PC-3 (cell line): ENCODE data around the gene PACSIN3. TPM values are rescaled to one million over a fixed set of nuclear protein-coding genes. Genes with fewer than 3 reads are reported as not detected.

Experiments used
- ATAC-seq: fragments of 200-7000 bp; cut with Tn5 transposase; 2 replicates; pipeline ENCODE4 v1.9.1; 2020; ENCODE audit warnings: mild to moderate bottlenecking, moderate library complexity
- BruUV-seq: library from RNA; stranded (reverse); fragments of 400-500 nt; replicated peaks from 2 replicates; lab custom pipeline; 2021; lab: Mats Ljungman, UMichigan
- CTCF ChIA-PET: fragments of 300-600 bp; sonication (Branson Sonifier 250); formaldehyde crosslinking; loops from one replicate; lab custom pipeline; 2022; ENCODE audit warnings: antibody characterized with exemption; lab: Charles Lee
- POLR2A ChIA-PET: fragments of 300-600 bp; sonication (Branson Sonifier 250); formaldehyde crosslinking; loops from one replicate; lab custom pipeline; 2022; ENCODE audit warnings: antibody characterized with exemption; ENCODE audit not compliant: unreplicated experiment; lab: Charles Lee
- DNase-seq: peaks from one replicate; pipeline ENCODE4 v3.0.0-alpha.2; 2015
- H2AFZ ChIP-seq: fragments of 300-600 bp; sonication (generic); 2 replicates; pipeline ENCODE4 v1.6.0; 2016; ENCODE audit warnings: antibody characterized with exemption, low read length
- H3F3A ChIP-seq: fragments of 300-600 bp; sonication (generic); one replicate; pipeline ENCODE4 v1.6.0; 2017; ENCODE audit warnings: antibody characterized with exemption, low read length, control low read depth, mild to moderate bottlenecking; ENCODE audit not compliant: unreplicated experiment
- H3K27ac ChIP-seq: fragments of 300-600 bp; sonication (generic); 2 replicates; pipeline ENCODE4 v1.5.1; 2016; ENCODE audit warnings: mild to moderate bottlenecking, low read length
- H3K27me3 ChIP-seq: fragments of 300-600 bp; sonication (generic); 2 replicates; pipeline ENCODE4 v1.6.1; 2016; ENCODE audit warnings: low read length, mixed read lengths
- H3K36me3 ChIP-seq: fragments of 300-600 bp; sonication (generic); 2 replicates; pipeline ENCODE4 v1.6.1; 2016; ENCODE audit warnings: low read depth, mixed run types, low read length, mixed read lengths
- H3K4me1 ChIP-seq: fragments of 300-600 bp; sonication (generic); 2 replicates; pipeline ENCODE4 v1.5.1; 2016; ENCODE audit warnings: low read length; ENCODE audit not compliant: insufficient read depth
- H3K4me2 ChIP-seq: fragments of 300-600 bp; sonication (generic); 2 replicates; pipeline ENCODE4 v1.6.0; 2016; ENCODE audit warnings: low read length
- H3K4me3 ChIP-seq: fragments of 300-600 bp; sonication (generic); 2 replicates; pipeline ENCODE4 v1.5.1; 2016; ENCODE audit warnings: mild to moderate bottlenecking, low read length, mixed read lengths
- H3K79me2 ChIP-seq: fragments of 300-600 bp; sonication (generic); 2 replicates; pipeline ENCODE4 v1.6.1; 2017; ENCODE audit warnings: low read length, mixed read lengths
- H3K9ac ChIP-seq: fragments of 300-600 bp; sonication (generic); 2 replicates; pipeline ENCODE4 v1.6.0; 2016; ENCODE audit warnings: mild to moderate bottlenecking, low read length
- H3K9me2 ChIP-seq: fragments of 300-600 bp; sonication (generic); replicated peaks from 2 replicates; pipeline ENCODE4 v1.6.1; 2016; ENCODE audit warnings: mixed run types, low read length, mixed read lengths
- H3K9me3 ChIP-seq: fragments of 300-600 bp; sonication (generic); 2 replicates; pipeline ENCODE4 v1.6.1; 2016; ENCODE audit warnings: low read length, mixed read lengths
- H4K20me1 ChIP-seq: fragments of 300-600 bp; sonication (generic); 2 replicates; pipeline ENCODE4 v1.6.1; 2016; ENCODE audit warnings: low read length, mixed read lengths
- EZH2 ChIP-seq: fragments of 300-600 bp; sonication (generic); IDR thresholded peaks from one replicate; pipeline ENCODE4 v1.6.1; 2017; ENCODE audit warnings: antibody characterized with exemption, mild to moderate bottlenecking, low read length; ENCODE audit not compliant: unreplicated experiment
- EZH2phosphoT487 ChIP-seq: fragments of 300-600 bp; sonication (generic); IDR thresholded peaks from 2 replicates; pipeline ENCODE4 v1.6.1; 2018; ENCODE audit warnings: mild to moderate bottlenecking, antibody characterized with exemption, low read length, borderline replicate concordance
- intact Hi-C: fragments of 100-400 bp; cut with micrococcal nuclease; formaldehyde crosslinking; loops from 2 replicates; pipeline ENCODE4 v1.9.0; 2023
- total RNA-seq: library from RNA; depleted of rRNA; stranded (reverse); fragments of >200 nt; gene quantifications from 2 replicates; pipeline ENCODE4 v1.2.3, GENCODE V29; 2014
- TF ChIP-seq, protein P1 (sequence below): fragments of 300-600 bp; sonication (generic); conservative IDR thresholded peaks from 2 replicates; pipeline ENCODE4 v1.5.1; 2017; ENCODE audit warnings: antibody characterized with exemption, low read depth, mild to moderate bottlenecking, low read length

Gene PACSIN3
- total RNA-seq, 1 experiment from 2014 or later, result 83.9 TPM

DNA sequence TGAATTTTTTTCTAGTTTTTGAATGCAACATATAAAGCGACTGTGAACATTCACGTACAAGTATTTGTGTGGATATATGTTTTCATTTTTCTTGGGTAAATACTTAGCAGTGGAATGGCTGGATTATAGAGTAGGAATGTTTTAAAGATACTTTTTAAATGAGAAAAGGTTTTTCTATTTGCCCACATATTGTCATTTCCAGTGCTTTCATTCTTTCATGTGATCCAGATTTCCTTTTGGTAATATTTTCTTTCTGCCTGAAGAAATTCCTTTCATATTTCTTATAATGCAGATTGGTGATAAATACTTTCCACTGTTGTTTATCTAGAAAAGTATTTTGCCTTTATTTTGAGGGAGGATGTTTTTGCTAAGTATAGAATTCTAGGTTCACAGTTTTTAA lies 36.5 kb upstream of the PACSIN3 start:
- H3K9me3 ChIP-seq, result no peaks in the 10 kb centered on the region
- POLR2A ChIA-PET, result no interaction called here
- no peak overlapping the region for H3K27ac ChIP-seq
- DNase-seq, result no peak
- no peak overlapping the region for H2AFZ ChIP-seq
- TF ChIP-seq, protein P1, sequence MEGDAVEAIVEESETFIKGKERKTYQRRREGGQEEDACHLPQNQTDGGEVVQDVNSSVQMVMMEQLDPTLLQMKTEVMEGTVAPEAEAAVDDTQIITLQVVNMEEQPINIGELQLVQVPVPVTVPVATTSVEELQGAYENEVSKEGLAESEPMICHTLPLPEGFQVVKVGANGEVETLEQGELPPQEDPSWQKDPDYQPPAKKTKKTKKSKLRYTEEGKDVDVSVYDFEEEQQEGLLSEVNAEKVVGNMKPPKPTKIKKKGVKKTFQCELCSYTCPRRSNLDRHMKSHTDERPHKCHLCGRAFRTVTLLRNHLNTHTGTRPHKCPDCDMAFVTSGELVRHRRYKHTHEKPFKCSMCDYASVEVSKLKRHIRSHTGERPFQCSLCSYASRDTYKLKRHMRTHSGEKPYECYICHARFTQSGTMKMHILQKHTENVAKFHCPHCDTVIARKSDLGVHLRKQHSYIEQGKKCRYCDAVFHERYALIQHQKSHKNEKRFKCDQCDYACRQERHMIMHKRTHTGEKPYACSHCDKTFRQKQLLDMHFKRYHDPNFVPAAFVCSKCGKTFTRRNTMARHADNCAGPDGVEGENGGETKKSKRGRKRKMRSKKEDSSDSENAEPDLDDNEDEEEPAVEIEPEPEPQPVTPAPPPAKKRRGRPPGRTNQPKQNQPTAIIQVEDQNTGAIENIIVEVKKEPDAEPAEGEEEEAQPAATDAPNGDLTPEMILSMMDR, result no peak
- no peak for TF ChIP-seq EZH2phosphoT487
- TF ChIP-seq EZH2, result no peak
- H3K9me2 ChIP-seq, result no peaks in the 10 kb centered on the region
- H3K4me2 ChIP-seq, result no peak overlapping the region
- H4K20me1 ChIP-seq, result no peaks in the 10 kb centered on the region
- intact Hi-C loops, result no loop called here
- H3K36me3 ChIP-seq, result no peaks in the 10 kb centered on the region
- peaks cover 13% of the 10 kb centered on the region for H3K4me1 ChIP-seq
- CTCF ChIA-PET, result no interaction called here
- H3K4me3 ChIP-seq, result no peak overlapping the region
- H3K79me2 ChIP-seq, result peaks cover 15% of the 10 kb centered on the region
- H3K27me3 ChIP-seq, result no peaks in the 10 kb centered on the region
- no peak for ATAC-seq
- no TSS peak for BruUV-seq
- H3K9ac ChIP-seq, result no peak overlapping the region
- no peaks in the 10 kb centered on the region for H3F3A ChIP-seq

DNA sequence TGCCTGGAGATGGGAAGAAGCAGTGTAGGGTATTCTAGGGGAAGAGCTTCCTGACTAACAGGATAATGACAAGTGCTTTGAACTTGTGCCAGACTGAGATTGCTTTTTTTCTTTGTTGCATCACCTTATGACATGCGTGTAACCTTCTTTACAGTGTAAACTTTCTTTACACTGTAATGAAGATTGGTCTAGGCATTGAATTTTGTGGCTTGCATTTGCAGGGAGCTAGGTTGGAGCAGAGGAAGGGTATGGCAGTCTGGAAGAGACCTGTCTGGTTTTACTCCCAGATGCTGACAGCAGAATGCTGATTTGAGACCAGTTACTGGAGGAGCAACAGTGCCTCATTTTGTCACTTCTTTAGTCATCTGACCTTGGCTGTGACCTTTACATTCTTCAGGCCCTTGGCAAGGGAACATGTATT lies 34.2 kb upstream of the PACSIN3 start:
- H3K27me3 ChIP-seq, result no peaks in the 10 kb centered on the region
- no peaks in the 10 kb centered on the region for H3K9me3 ChIP-seq
- 0 out of 2 replicates have a peak overlapping the region, but pooled peaks have one; percentile 16 for H3K27ac ChIP-seq
- peaks cover 30% of the 10 kb centered on the region for H3K79me2 ChIP-seq
- intact Hi-C loops, result no loop called here
- no peak overlapping the region for H3K4me3 ChIP-seq
- ATAC-seq (peak; percentile 31), DNase-seq (peak; percentile 70)
- ChIA-PET POLR2A (interaction anchor here (0.5 to 0.6 kb wide), 3 partner anchors 10 to 331 kb away, joined by 3 to 27 read pairs (median 3); no protein-coding TSS in a partner anchor), CTCF (interaction anchor here (0.6 kb wide), 1 partner anchor 36 kb away, joined by 16 read pairs; no protein-coding TSS in a partner anchor)
- no peaks in the 10 kb centered on the region for H3K9me2 ChIP-seq
- no peaks in the 10 kb centered on the region for H4K20me1 ChIP-seq
- BruUV-seq, result no TSS peak
- H3F3A ChIP-seq, result no peaks in the 10 kb centered on the region
- no peak overlapping the region for H3K9ac ChIP-seq
- TF ChIP-seq, protein P1, result no peak
- H3K36me3 ChIP-seq, result no peaks in the 10 kb centered on the region
- H3K4me1 ChIP-seq, result peaks cover 25% of the 10 kb centered on the region
- H2AFZ ChIP-seq, result no peak overlapping the region
- peak overlapping the region; percentile 31 for H3K4me2 ChIP-seq

DNA sequence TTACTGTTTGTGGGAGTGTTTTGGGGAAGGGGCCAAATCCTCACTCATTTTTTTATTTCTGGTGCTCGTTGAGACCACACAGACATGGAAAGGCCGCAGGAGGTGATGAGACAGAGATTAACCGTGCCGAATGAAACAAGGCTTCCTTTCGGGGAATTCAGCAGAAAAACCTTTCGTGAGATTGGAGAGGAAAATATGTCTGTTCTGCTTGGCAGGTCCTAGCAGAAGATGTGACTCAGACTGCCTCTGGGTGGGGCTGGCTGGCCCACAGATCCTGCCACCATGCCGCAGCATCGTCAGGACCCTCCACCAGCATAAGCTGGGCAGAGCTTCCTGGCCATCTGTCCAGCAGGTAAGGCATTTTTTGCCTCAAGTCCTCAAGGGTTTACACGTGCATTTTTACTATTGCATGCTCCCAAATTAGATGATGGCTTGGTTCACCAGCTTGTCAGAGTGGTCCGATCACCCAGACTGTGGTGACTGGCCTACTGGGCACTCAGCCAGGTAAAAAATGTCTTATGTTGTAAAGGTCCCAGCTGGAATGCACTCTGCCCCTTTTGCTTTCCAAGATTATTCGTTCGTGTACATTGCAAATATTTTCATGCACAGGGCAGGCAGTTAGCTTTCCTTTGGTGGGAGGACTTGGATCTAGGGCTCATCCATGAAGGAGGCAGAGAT lies 30.0 kb upstream of the PACSIN3 start:
- ChIA-PET POLR2A (interaction anchor here (1.2 kb wide), 1 partner anchor 22 kb away, joined by 5 read pairs; no protein-coding TSS in a partner anchor), CTCF (interaction anchor here (1.0 to 1.5 kb wide), 3 partner anchors 27 to 43 kb away, joined by 5 to 10 read pairs (median 7); no protein-coding TSS in a partner anchor)
- TF ChIP-seq, protein P1, result no peak
- TF ChIP-seq EZH2 (no peak), EZH2phosphoT487 (no peak)
- no peaks in the 10 kb centered on the region for H3K36me3 ChIP-seq
- ATAC-seq (peak; percentile 55), DNase-seq (peak; percentile 90)
- H3K9me2 ChIP-seq, result no peaks in the 10 kb centered on the region
- H3K27ac ChIP-seq, result peak overlapping the region; percentile 92
- no peaks in the 10 kb centered on the region for H4K20me1 ChIP-seq
- peaks cover 39% of the 10 kb centered on the region for H3K4me1 ChIP-seq
- BruUV-seq, result no TSS peak
- H3F3A ChIP-seq, result no peaks in the 10 kb centered on the region
- peak overlapping the region; percentile 77 for H3K4me3 ChIP-seq
- peak overlapping the region; percentile 93 for H3K9ac ChIP-seq
- no peaks in the 10 kb centered on the region for H3K9me3 ChIP-seq
- H2AFZ ChIP-seq, result peak overlapping the region; percentile 30
- H3K27me3 ChIP-seq, result no peaks in the 10 kb centered on the region
- intact Hi-C loops, result loop anchor here (1.0 to 5.0 kb wide), 2 partner anchors 18 to 41 kb away; partner anchors contain the start of gene NR1H3
- peaks cover 35% of the 10 kb centered on the region for H3K79me2 ChIP-seq
- peak overlapping the region; percentile 97 for H3K4me2 ChIP-seq
